ENCODE data around the gene PAN2.
"Not testable (repeated sequence)": the region's sequence is repeated elsewhere in the genome, so short reads cannot be mapped to it uniquely, and the experiment has no call there.

The PAN2 gene

GRCh38 chr12:56346675-56347074, 12.9 kb upstream of the PAN2 start:
- DNase-seq (ENCODE audit: low read depth) = no peak

- DNase-seq (ENCODE audit: low read depth) = not testable (repeated sequence)
Observed at GRCh38 chr12:56342290-56342689, 8.5 kb upstream of the PAN2 start.

- DNase-seq (ENCODE audit: low read depth) = no peak
Observed at GRCh38 chr12:56341616-56342015, 7.8 kb upstream of the PAN2 start.

- no peak for DNase-seq (ENCODE audit: low read depth)
Observed at GRCh38 chr12:56339158-56339422, 5.3 kb upstream of the PAN2 start.

GRCh38 chr12:56338308-56339157, 4.7 kb upstream of the PAN2 start, which contains the start of gene IL23A:
Gene IL23A, plus strand, starts transcription at chr12:56338884. Its CDS starts 161 bp downstream, at chr12:56339045.
- peak; percentile 67 for DNase-seq (ENCODE audit: low read depth)

GRCh38 chr12:56337753-56338251, 4.0 kb upstream of the PAN2 start:
- no peak for DNase-seq (ENCODE audit: low read depth)

- no peak for DNase-seq (ENCODE audit: low read depth)
Observed at GRCh38 chr12:56336361-56337167, 2.8 kb upstream of the PAN2 start.

GRCh38 chr12:56335527-56335926, 1.7 kb upstream of the PAN2 start:
- not testable (repeated sequence) for DNase-seq (ENCODE audit: low read depth)

GRCh38 chr12:56334490-56334793, 642 bp upstream of the PAN2 start:
- no peak for DNase-seq (ENCODE audit: low read depth)

- no peak for DNase-seq (ENCODE audit: low read depth)
Observed at GRCh38 chr12:56333197-56333678, 562 bp downstream of the PAN2 start.

GRCh38 chr12:56332512-56333196, 1.1 kb downstream of the PAN2 start:
- DNase-seq (ENCODE audit: low read depth) = no peak

GRCh38 chr12:56330936-56331490, 2.8 kb downstream of the PAN2 start:
- no peak for DNase-seq (ENCODE audit: low read depth)

- no peak for DNase-seq (ENCODE audit: low read depth)
Observed at GRCh38 chr12:56326533-56326932, 7.3 kb downstream of the PAN2 start.

- DNase-seq (ENCODE audit: low read depth) = no peak
Observed at GRCh38 chr12:56326126-56326525, 7.7 kb downstream of the PAN2 start.

- DNase-seq (ENCODE audit: low read depth) = no peak
Observed at GRCh38 chr12:56324206-56324605, 9.6 kb downstream of the PAN2 start.

- not testable (repeated sequence) for DNase-seq (ENCODE audit: low read depth)
Observed at GRCh38 chr12:56321610-56322009, 12.2 kb downstream of the PAN2 start.

- DNase-seq (ENCODE audit: low read depth) = no peak
Observed at GRCh38 chr12:56321027-56321426, 12.8 kb downstream of the PAN2 start.

GRCh38 chr12:56317675-56318074, 16.1 kb downstream of the PAN2 start:
- DNase-seq (ENCODE audit: low read depth) = no peak

GRCh38 chr12:56315622-56316473, 18.0 kb downstream of the PAN2 start, which contains the start of gene CNPY2:
Gene CNPY2, minus strand, starts transcription at chr12:56315988. Its CDS starts 771 bp downstream, at chr12:56315217.
- DNase-seq (ENCODE audit: low read depth) = peak; percentile 87

GRCh38 chr12:56315249-56315621, 18.6 kb downstream of the PAN2 start:
- DNase-seq (ENCODE audit: low read depth) = no peak

- no peak for DNase-seq (ENCODE audit: low read depth)
Observed at GRCh38 chr12:56311003-56311402, 22.8 kb downstream of the PAN2 start.

All from activated T-cell treated with anti-CD3 and anti-CD28 coated beads for 1 hour (primary cell).